Heart left ventricle (tissue), 13 donors: Measurements from ENCODE around the gene CDH23.

Source experiments
- CTCF ChIP-seq, 12 donors: fragments of 200-600 bp; sonication (generic) in 4 of 12; IDR thresholded peaks; one replicate each; pipeline versions ENCODE4 v1.5.0 to v1.8.0; 2018 to 2022; ENCODE audit warnings: antibody characterized with exemption in 12 of 12, mild to moderate bottlenecking in 5 of 12
- POLR2A ChIP-seq, 2 donors: fragments of 450-650 bp; IDR thresholded peaks; one replicate each; pipeline ENCODE4 v1.6.1; 2017; ENCODE audit warnings: antibody characterized with exemption in 2 of 2, mild to moderate bottlenecking in 2 of 2, moderate library complexity in 2 of 2
- donor health status: ischemic (EF 13 %, LVEDD 7.1; RV severe dilation, severe dysfunction).
- donor health status: DM: no; HTN: yes; CAD: no.
- donor health status: DM: no; HTN: no; CAD: no.
- donor health status: ischemic (EF 25% LVEDD 6.9; RV normal size, moderate dysfunction).
- donor health status: ischemic (EF 25% LVEDD 5.7; RV mildly dilated, moderate dysfunction).
- donor health status: ischemic (EF 35%, LVEDD 5.7; RV mildly dilated, moderate dysfunction).
- donor health status: nonischemic (EF 11% LVEDD 7.7; RV severe dilation, severe dysfunction).
- donor health status: DM: yes; HTN: yes; CAD: no.
- donor health status: PGD.
- donor health status: ischemic (EF 29% LVEDD 5.4; RV normal size, mild dysfunction).
- donor health status: nonischemic (EF 23%, LVEDD 6.1; RV moderate dilation, normal function).

DNA sequence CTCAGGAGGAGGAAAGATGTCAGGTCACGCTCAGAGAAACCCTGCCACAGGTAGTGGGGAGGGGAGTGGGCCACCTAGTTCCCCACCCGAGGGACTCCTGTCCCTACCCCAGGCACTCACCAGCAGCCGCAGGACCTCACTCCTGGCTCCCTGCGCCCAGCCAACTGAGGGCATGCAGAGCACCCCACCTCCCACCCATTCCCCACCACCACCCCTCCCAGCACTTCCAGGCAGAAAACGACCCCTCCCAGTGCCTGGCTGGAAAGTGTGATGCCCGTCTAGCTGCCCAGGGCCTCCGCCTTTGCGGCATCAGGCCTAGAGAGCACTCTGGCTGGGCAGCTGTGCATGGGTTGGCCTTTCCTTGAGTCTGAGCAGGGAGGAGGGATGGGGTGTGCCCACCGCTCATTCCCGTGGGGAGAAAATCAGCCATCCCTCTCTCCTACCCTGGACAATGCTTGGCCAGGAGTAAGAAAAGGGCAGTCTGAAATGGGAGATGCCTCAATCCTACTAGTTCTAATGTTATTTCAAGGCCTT lies 321.5 kb downstream of the CDH23 start:
- TF ChIP-seq CTCF (IDR thresholded peaks at IDR 0.05) (no peak), POLR2A (IDR thresholded peaks at IDR 0.05) (no peak)
